ENCODE measurements around the gene PDE7B.

- TF ChIP-seq EZH2 (IDR thresholded peaks at IDR 0.05; ENCODE audit: insufficient read depth, poor library complexity, severe bottlenecking), result no peak
- TF ChIP-seq EZH2phosphoT487 (IDR thresholded peaks at IDR 0.05; ENCODE audit: insufficient read depth, low read depth), result no peak
These were observed 67.5 kb downstream of the PDE7B start for GRCh38 chr6:135919026-135919425.
